ENCODE data around the gene NMNAT2. TPM values are rescaled to one million over a fixed set of nuclear protein-coding genes. Genes with fewer than 3 reads are reported as not detected.

Gene NMNAT2
- total RNA-seq, 8 experiments from 2014 or later = 0.25 to 68.9 (median 37.4) TPM

Other genes starting within 250 kb of the NMNAT2 start
- 1 to 10 TPM in 3 of 8 experiments, under 1 TPM in 5; 0.14 to 2.8 (median 0.56) TPM for gene LAMC2, start 232.1 kb downstream of the NMNAT2 start, total RNA-seq
- gene SMG7, start 54.1 kb upstream of the NMNAT2 start, total RNA-seq = 10 to 100 TPM; 12.0 to 51.6 (median 26.8) TPM
- 10 to 100 TPM in 1 of 8 experiments, 1 to 10 TPM in 3, under 1 TPM in 4; 0.27 to 24.8 (median 0.77) TPM for gene NCF2, start 172.1 kb upstream of the NMNAT2 start, total RNA-seq
- 100 to 1,000 TPM; 119 to 670 (median 172) TPM for gene ARPC5, start 217.4 kb upstream of the NMNAT2 start, total RNA-seq
- 1 to 10 TPM in 6 of 8 experiments, under 1 TPM in 2; 0.42 to 7.2 (median 1.4) TPM for gene APOBEC4, start 234.9 kb upstream of the NMNAT2 start, total RNA-seq